ENCODE measurements around the gene DCST1.

DCST1 gene

GRCh38 chr1:155037043-155037442 is 3.4 kb downstream of the DCST1 start:
- no peak for DNase-seq

DNA sequence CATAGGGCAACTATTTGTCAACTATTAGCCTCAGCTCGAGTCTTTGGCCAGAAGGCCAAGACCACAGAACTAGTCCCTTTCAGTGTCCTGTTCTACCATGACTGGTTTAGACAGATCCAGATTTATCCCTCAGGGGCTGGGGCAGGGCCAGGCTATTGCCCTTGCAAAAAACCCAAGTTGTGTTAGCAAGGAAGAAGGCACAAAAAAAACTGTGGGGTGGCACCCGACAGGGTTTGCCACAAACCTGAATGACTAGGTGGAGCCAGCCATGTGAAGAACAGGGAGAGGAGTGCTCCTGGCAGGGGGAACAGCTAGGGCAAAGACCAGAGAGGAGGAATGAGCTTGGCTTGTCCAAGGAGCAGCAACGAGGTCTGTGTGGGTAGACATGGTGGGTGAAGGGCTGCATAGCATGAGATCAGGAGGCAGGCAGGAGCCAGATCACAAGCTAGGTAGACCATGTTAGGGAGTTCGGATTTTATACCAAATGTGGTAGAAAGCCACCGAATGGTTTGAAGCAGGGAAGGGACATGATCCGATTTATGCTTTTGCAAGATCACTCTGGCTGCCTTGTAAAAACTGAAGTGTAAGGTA is 4.3 kb downstream of the DCST1 start:
- no peak for DNase-seq

- DNase-seq = peak; percentile 40
Measured at GRCh38 chr1:155038602-155039307, 5.1 kb downstream of the DCST1 start.

DNA sequence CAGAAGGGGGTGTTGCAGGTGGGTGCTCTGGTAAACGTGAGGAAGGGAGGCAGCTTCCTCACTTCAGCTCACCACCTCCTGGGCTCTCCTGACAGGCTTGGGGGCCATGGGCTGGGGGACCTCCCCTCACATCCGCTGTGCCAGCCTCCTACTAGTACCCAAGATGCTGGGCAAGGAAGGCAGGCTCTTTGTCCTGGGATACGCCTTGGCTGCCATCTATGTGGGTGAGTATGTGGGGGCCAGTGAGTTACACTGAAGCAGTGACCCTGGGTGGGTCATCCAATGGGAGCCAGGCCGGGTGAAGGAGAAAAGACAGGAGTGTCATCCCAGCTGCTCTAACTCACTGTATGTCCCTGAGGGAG is 5.7 kb downstream of the DCST1 start:
- DNase-seq = no peak

- no peak for DNase-seq
Measured at GRCh38 chr1:155040358-155041093, 6.9 kb downstream of the DCST1 start.

GRCh38 chr1:155042789-155043188 is 9.2 kb downstream of the DCST1 start:
- DNase-seq = no peak

- no peak for DNase-seq
Measured at GRCh38 chr1:155043301-155043702, 9.7 kb downstream of the DCST1 start.

GRCh38 chr1:155043793-155044192 is 10.2 kb downstream of the DCST1 start:
- DNase-seq = no peak

DNA sequence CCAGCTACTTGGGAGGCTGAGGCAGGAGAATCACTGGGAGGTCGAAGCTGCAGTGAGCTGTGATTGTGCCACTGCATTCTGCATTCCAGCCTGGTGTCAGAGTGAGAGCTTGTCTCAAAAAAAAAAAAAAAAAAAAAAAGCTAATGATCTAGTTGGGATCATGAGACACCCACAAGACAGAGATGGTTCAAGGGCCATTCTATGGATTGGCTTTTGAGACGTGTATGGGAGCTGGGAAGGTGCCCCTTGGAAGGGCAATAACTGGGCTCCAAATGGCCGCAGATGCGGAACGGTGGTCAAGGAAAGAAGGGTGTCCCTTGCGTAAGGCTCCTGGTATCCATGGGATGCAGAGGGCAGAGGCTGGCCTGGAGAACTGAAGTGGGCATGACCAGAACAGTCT is 10.7 kb downstream of the DCST1 start:
- DNase-seq = no peak

DNA sequence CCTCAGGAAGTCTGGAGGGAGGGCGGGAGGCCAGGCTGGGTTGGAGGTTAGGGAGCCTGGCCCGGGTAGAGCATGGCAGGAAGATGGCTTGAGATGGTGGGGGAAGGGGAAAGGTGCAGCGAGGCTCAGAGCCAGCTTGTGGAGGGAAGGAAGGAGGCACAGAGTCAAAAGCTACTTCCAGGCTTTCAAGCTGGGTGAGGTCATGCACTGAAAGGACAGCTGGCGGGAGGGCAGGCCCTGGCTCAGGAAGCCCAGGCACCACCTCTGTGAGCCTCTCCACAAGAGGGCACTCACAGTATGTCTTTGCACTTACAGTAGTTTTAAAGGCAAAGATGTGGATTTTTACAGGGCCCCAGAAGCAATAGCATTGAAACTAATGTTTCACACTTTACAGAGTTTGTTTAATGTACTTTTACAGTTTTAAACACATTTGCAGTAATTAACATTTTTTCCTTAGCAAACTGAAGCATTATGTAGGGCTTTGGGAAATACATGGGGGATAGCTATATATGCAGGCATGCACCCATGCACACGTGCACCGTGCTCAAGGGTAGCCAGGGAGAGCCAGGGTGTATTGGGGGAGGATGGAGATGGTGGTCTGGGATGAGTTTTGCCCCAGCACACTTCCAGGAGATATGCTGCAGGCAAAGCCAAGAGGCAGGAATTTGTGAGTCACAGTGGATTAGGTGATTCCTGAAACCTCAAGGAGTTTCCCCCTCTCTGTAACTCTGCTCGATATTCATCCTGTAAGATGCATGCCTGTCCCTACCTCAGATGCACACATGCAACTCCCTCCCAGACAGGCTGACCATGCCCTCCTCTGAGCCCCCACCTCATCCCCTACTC is 11.4 kb downstream of the DCST1 start:
- DNase-seq = peak; percentile 91

DNA sequence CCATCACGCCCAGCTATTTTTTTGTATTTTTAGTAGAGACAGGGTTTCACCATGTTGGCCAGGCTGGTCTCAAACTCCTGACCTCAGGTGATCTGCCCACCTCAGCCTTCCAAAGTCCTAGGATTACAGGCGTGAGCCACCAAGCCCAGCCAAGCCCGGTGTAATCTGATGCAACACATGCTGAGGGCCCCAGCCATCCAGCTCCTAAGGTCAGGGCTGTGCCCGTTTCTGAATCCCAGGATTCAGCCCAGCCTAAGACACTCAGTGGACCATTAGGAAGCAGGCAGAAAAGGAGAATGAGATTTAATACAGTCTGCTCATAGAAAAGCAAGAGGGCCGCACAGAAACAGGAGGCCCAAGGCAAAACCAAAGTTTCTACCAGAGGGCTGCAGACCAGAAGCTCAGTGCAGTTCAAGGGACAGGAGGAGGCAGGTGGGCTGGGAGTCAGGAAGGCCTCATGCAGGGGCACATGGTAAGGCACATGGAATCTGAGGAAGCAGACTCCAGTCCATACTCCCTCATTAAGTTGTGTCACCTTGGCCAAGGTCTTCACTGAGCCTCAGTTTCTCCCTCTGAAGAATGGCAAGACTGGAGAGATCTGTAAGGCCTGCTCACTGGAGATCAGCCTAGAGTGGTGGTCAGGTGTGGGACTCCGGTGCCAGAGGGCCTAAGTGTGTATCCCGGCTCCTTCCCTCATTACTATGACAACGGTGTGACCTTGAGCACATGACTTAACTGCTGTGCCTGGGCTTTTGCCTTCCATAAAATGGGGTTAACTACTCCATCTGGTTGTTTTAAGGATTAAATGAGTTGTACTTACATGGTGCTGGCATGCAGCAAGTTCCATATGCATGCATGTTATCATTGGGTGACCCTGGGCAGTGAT is 15.1 kb downstream of the DCST1 start:
- DNase-seq = no peak

- no peak for DNase-seq
Measured at GRCh38 chr1:155049651-155050559, 16.3 kb downstream of the DCST1 start.

GRCh38 chr1:155050560-155051341 is 17.1 kb downstream of the DCST1 start, which contains the start of gene ADAM15:
Gene ADAM15 (plus strand): TSS chr1:155051316. CDS start chr1:155051387, 71 bp downstream.
- peak; percentile 95 for DNase-seq

GRCh38 chr1:155051342-155051776 is 17.7 kb downstream of the DCST1 start:
- no peak for DNase-seq

GRCh38 chr1:155051777-155052398 is 18.3 kb downstream of the DCST1 start:
- DNase-seq = peak; percentile 61

DNA sequence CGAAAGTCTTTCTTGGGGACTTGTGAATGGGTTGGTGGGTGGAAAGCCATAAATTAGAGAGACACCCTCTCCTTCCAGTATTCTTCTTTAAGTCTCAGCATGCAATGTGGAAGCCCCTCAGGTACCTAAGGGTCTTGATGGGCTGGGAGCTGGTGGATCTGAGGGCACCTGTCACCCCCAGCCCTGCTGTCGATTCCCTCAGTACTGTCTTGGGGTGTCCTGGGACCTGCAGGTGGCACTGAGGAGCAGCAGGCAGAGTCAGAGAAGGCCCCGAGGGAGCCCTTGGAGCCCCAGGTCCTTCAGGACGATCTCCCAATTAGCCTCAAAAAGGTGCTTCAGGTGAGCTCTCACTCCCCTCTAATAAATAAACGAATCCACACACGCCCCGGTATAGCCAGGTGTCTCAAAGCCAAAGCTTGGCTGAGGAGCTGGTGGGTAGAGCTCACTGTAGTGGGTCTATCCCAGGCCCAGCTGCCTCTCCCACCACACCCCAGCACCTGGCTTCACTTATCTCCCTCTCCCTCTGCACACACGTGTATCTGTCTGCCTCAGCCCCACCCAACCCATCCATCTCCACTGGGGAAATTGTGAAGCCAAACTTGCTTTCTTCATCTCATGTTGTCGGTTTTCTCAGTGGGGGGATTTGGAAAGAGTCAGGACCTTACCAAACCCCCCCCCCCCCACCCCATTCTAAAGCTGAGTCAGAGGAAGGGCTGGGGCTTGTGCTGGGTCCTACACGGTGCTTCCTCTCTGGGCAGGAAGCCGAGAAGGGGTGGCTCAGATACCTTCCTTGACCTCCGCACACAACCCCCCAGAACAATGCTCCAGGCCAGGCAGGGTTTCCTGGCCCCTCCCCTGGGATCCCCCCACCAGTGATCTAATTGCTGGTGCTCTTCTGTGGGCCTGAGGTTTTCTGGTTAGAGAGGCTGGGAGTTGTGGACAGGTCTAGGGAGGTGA is 19.1 kb downstream of the DCST1 start:
- no peak for DNase-seq

GRCh38 chr1:155053531-155054105 is 20.0 kb downstream of the DCST1 start:
- no peak for DNase-seq

GRCh38 chr1:155057104-155057503 is 23.5 kb downstream of the DCST1 start:
- DNase-seq = no peak
